CD4-positive, alpha-beta T cell treated with Interleukin-4 for 1 hour (primary cell): ENCODE data around the gene PAXIP1.

ENCODE experiments used
- DNase-seq, 2 donors: peaks; one replicate each; pipeline ENCODE4 v3.0.0-alpha.2; 2020 to 2022

The PAXIP1 gene

GRCh38 chr7:154910977-154911376, 91.9 kb downstream of the PAXIP1 start:
- no peak for DNase-seq

- DNase-seq, result no peak
Measured at GRCh38 chr7:154910125-154910524, 92.8 kb downstream of the PAXIP1 start.

GRCh38 chr7:154909241-154910105, 93.5 kb downstream of the PAXIP1 start:
- no peak for DNase-seq

GRCh38 chr7:154907651-154908620, 95.0 kb downstream of the PAXIP1 start:
- no peak for DNase-seq

GRCh38 chr7:154906736-154907355, 96.1 kb downstream of the PAXIP1 start:
- no peak for DNase-seq

- DNase-seq, result no peak
Measured at GRCh38 chr7:154906201-154906600, 96.7 kb downstream of the PAXIP1 start.

GRCh38 chr7:154905615-154906014, 97.3 kb downstream of the PAXIP1 start:
- DNase-seq, result no peak

- no peak for DNase-seq
Measured at GRCh38 chr7:154905146-154905545, 97.8 kb downstream of the PAXIP1 start.

GRCh38 chr7:154903083-154903731, 99.7 kb downstream of the PAXIP1 start:
- DNase-seq, result no peak

- DNase-seq, result no peak
Measured at GRCh38 chr7:154902600-154903082, 100.3 kb downstream of the PAXIP1 start.

GRCh38 chr7:154899862-154900261, 103.1 kb downstream of the PAXIP1 start:
- no peak for DNase-seq

- DNase-seq, result no peak
Measured at GRCh38 chr7:154898973-154899855, 103.7 kb downstream of the PAXIP1 start.

GRCh38 chr7:154896076-154896475, 106.8 kb downstream of the PAXIP1 start:
- DNase-seq, result no peak
